Globus pallidus (tissue), 1 donor: ENCODE results near the gene TMEM165.
A peak's percentile ranks its signal among the peaks of the same experiment; 100 is the strongest.

Source experiments
- DNase-seq: peaks from one replicate; pipeline ENCODE4 v3.0.0-alpha.2; 2015; ENCODE audit warnings: low spot score

The TMEM165 gene

DNA sequence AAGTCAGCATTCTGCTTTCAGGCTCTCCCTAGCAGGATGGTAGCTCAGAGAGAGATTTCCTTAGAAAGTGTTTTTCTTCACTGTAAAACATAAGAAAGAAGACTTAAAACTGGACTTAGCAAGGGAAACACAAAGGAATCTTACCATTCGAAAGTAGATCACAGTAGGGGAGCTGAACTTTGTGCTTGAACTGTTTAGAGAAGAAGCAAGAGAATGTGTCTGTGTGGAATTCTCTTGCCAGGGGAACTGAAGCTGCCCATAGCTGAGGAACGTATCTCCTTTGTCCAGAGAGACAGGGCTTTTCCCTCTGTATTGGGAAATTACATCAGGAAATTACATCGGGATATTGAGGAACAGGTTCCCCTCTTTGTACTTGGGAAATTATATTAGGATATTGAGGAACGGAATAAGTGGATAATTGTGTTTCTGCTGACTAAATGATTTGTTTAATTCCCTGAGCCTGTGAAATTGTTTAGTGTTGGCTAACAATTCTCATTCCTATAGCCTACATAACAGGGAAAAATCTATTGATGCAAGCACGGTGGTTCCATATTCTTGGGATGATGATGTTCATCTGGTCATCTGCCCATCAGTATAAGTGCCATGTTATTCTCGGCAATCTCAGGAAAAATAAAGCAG lies 28.6 kb upstream of the TMEM165 start:
- no peak for DNase-seq

DNA sequence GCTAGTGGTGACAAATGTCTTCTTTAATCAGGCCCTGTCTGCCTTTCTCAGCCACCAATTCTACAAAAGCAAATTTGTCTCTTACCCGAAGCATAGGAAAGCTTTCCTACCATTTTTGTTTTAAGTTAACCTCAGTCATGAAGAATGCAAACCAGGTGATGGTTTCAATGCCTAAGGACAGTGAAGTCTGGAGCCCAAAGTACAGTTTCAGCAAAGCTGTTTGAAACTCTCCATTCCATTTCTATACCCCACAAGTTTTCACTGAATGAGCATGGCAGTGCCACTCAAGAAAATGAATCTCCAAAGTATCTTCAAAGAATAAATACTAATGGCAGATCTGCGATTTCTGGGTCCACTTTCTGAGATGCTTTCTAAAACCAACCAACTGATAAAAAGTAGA lies 25.8 kb upstream of the TMEM165 start:
- no peak for DNase-seq

DNA sequence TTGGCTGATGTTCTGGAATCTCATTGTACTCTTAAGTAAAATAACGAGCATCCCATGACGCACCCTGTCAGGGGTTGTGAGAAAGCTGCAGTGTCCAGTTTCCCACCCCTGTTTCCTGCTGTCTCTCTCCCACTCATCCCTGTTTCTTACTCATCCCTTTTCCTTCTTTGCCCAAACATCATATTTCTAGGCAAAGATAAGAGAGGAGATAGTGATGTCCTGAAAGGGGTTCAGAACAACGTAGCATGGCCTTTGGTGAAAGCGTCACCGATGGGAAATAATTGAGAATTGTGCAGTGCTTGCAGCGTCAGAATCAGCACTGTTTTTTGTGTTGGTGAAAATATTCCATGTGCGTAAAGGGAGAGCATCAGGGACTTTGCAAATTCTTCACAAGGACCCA lies 23.5 kb upstream of the TMEM165 start:
- peak; percentile 57 for DNase-seq

DNA sequence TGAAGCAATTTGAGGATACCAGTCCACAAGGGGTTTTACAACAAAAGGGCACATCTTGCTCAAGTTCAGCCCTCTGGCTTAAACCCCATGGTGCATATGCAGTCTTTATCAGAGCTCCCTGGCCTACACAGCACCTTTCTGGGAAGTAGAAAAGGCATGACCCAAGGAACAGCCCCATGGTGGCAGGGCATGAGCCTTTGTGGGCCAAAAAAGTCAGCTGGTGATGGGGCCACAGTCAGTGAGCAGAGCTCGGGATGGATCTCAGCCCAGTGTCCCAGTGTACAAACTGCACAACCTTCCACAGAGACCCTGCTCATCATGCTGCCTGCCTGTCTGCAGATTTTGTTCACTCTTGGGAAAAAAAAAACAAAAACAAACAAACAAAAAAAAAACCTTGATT lies 22.3 kb upstream of the TMEM165 start:
- DNase-seq: peak; percentile 55

DNA sequence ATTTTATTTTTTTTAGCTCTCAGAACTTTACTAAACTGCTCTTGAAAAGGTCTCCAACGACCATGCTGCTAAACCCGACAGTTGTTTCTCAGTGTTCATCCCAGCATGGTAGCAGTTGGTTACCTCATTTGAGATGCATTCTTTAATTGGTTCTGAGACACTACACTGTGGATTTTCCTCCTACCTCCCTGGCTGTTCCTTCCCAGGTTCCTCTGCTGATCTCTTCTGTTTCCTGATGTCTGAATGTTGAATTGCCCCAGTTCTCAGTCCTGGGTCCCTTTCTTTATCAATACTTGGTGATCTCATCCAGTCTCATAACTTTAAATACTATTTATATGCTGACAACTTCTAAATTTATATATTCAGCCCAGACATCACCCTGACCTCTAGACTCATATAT lies 19.1 kb upstream of the TMEM165 start:
- DNase-seq: no peak

DNA sequence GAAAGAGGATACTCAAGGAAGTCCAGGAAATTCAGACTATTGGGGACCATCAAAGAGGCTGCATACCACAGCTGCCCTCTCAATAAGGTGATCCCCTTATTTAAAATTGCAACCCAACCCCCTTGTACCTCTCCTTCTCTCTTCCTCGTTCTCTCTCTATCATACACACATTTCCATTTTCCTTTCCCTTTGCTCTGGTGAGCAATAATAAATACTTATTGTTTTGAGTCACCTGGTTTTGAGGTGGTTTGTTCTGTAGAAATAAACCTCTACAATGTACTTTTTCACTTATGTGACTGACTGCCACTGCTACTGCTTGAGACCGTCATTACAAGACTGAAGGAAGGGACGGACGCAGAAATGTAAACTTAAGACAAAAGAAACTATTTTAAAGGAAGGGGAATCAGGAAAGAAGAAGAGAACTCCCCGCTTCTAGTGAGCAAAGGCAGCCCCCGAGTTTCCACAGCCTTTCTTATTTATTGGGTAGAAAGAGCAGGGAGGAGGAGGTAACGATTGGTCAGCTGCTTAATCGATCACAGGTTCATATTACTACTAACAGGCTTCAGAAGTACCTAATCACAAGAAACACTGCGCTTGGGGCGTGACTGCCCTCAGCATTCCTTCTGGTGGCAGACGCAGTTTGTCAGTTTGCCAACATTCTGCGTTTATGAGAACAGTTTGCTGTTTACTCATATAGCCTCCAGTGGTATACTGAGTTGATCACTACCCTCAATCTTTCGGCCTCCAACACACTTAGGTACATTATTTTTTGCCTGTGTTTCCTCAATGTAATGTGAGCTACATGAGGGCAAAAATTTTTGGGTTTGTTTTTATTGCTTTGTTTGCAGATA lies 16.9 kb upstream of the TMEM165 start:
- no peak for DNase-seq

DNA sequence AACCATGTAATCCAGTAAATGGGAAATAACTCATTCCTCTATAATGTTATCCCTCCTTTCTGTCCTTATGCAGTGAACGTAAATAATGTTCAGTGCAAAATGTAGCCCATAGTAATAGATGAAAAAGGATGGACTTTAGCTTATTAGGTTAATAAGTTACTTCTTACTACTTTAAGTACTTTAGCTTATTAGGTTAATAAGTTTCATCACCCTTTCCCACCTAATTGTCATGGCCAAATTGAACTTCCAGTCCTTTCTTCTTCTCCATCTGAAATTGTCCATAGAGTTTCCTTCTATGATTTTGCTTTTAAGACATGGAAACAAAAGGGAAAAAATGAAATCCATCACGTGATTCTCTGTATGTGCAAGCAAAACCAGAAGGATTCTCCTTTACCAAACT lies 15.2 kb upstream of the TMEM165 start:
- no peak for DNase-seq

DNA sequence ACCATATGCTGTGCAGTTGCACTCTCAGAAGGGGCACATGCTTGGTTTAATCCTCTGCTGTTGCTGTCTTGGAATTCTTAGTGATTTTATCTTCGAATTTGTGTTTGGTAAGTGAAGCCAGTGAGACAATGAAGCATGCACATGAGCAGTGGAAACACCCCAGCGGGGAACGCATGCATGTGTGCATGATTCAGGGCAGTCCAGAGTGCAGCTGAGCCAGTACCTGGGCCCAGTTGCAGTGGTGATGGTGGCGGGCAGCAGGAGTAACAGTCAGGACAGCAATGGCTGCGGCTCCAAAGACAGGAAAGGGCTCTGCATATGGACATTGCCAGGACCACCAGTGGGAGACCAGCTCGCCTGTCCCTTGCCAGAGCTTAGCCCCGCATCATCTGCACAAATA lies 14.3 kb upstream of the TMEM165 start:
- DNase-seq: no peak

DNA sequence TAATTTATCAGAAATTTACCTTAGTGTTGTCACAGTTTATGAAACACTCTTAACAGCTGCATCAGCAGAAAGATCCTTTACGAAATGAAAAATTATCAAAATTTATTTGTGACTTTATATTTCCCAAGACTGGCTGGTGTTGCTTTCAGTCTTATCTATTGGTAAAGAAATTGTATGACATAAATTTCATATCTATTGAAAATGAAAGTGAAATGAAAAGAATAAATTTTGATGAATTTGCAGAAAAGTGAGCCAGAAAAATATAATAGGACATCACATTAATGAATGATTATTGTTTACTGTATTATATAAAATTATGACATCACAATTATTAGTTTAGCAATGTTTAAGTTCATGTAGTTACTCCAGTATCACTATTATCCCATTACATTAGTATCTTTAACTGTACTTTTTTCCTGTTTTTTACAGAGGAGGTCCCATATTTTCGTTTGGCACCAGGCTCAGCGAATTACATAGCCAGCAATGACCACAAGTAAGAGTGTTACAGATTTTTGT lies 13.2 kb upstream of the TMEM165 start:
- DNase-seq: no peak

DNA sequence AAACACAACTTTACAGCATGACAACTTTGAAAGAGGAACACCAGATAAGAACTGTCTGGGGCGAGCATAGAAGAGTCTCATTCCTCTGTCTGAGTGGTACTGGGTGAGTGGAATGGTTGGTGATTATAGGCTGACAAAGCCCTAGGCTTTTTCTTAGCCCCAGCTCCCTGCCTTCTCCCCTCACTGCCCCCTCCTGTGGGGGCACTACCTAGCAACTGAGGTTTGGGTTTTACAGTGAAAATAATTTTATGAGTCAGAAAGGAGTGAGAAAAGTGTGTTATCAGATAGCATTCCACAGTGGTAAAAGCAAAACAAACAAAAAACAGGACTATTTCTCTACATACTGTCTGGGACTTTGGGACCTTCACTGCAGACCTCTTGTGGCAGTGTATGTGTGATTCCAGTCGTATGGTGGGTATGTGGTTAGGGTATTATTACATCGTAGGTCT lies 10.5 kb upstream of the TMEM165 start:
- DNase-seq: no peak

DNA sequence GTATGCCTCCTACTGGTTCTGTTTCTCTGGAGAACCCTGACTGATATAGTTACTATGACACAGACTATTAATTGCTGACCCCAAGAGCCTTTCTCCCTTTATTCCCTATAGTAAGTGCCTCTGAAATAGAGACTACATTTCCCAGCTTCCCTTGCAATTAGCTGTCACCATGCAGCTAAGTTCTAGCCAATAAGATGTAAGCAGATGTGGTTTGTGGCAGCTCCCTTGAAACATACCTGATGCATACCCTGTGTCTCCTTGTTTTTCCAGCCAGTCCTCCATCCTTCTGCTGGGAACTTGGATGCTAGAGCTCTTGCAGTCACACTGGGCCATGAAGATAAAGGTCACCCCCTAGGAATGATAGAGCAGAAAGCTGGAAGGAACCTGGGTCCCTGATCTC lies 9.7 kb upstream of the TMEM165 start:
- peak; percentile 58 for DNase-seq

DNA sequence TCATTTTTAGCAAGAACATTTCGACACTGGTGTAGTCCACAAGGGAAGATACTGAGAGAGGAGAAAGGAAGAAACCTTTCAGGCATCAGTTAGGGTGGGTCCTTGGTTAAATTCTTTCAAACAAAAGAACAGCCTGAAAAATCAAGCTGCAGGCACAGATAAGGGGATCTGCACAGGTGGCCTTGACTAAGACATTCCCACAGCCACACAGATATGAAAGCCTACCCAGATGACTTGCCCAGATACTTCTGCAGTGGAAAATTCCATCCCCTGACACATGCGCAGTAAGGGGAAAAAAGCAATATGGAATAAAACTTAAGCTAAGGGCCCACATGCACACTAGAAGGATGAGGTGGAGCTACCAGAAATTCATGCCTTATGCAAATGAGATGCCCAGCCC lies 8.9 kb upstream of the TMEM165 start:
- DNase-seq: no peak

DNA sequence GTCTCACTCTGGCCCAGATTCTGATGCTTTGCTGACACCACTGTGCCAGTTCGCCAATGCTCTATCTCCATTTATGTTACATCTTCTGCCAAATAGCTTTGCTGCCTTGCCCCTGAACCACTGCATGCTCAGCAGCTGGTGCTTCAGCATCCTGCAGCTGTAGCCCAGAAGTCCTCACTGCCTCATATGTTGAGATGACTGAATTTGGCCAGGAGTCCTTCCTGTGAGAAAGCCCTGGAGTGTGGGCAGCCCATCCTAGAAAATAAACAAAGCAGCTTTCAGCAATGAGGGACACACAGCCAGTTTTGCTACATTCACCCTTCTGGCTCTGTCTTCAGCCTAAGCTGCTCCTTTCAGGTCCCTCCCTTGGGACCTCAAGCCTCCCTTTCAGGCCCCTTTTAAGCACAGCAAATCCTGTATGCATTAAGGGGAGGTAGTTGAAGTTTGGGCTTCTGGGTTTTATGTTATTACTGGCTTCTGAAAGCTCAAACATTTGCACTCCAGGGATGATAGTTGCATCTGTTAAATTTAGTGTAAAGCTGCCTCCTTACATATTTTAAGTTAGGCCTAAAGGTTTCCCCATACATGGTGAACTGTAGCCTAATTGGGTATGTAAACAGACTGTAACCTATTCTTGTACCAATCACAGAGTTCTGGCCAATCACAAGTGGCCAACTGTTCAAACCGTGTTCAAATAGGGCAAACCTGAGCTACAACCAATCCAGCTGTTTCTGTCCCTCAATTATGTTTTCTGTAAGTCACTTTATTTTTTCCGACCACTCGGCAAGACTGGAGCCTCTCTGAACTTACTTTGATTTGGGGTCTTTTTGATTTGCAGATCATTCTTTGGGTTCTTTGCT lies 2.1 kb upstream of the TMEM165 start:
- peak; percentile 86 for DNase-seq

DNA sequence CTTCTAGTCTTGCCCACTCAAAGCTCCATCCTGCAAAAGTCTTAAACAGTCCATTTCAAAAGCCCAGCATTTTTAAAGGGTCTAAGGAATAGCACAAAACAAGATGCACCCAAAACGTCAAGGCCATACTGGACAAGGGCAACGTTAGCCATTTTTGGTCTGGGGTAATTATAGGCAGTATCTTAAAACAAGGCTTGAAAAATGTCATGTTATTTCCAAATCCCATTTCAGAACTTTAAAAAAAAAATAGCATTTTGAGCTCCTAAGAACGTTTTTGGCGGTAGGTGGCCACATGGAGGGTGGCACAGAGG lies 584 bp upstream of the TMEM165 start:
- no peak for DNase-seq

DNA sequence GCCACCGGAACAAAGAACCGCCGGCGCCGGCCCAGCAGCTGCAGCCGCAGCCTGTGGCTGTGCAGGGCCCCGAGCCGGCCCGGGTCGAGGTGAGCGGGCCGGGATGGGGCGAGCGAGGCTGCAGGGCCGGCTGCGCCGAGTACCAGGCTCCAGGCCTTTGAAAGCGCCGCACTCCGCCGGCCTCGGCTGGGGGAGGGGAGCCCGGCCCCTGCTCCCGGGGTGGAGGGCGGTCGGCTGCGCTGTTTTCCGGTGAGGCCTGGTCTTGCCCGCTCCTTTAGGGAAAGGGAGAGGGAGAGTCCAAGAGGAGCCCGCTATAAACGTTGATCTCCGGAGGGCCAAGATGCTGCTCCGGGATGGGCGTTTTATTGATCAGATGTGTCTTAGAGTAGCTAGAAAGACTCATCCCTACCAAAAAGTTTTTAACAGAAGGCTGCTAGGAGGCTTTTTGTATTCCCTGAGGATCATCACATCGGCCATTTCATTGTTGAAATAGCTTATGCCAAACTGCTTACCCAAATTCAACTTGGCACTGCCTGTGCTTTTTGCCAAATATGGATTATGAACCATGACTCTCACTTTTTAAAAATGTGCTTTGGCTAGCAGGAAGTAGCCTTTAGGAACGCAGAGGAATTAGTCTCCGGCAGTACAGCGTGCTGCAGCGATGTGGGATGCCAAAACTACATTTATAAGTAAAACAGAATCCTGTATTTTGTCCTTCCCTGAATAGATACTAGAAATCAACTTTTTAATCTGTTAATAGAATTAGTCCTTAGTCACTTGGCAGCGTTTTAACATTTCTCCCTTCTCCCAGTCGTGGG lies 760 bp downstream of the TMEM165 start:
- DNase-seq: peak; percentile 40

DNA sequence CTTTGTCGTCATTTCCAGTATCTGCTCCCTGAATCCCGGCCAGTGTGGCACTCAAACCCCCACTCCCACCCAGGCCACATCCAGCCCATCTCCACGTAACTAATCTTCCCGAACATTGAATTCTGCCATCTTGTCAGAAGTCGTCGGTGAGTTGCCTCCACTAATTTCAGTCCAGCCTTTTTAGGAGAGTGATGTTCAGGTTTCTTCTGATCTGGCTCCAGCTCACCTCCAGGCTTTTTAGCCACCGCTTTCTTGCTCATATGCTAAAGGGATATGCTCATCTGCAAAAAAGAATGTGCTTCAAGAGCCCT lies 1.3 kb downstream of the TMEM165 start:
- peak; percentile 37 for DNase-seq

DNA sequence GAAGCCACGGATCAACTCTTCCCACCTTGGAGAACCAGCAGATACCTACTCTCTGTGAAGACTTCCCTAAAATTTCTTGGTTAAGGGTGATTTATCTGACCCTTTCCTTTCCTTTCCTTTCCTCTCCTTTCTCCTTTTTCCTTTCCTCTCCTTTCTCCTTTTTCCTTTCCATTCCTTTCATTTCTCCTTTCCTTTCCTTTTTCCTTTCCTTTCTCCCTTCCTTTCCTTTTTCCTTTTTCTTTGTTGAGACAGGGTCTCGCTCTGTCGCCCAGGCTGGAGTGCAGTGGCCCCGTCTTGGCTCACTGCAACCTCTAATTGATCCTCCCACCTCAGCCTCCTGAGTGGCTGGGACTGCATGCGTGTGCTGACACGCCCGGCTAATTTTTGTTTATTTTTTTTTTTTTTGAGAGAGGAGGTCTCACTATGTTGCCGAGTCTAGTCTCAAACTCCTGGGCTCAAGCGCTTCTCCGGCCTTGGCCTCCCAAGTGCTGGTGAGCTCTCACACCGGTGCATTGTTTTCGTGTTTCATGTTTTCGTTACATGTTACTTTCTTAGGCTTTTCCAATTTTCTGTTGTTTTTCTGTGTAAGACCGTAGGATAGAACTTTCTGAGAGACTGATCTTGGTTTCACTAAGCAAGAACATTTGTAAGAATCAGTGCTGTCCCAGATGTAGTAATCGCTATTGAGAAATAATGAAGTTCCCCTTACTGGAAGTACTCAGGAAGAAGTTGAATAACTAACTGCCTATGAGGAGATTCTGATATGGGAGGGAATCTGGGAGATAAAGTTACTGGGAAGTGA lies 2.0 kb downstream of the TMEM165 start:
- DNase-seq: peak; percentile 62

DNA sequence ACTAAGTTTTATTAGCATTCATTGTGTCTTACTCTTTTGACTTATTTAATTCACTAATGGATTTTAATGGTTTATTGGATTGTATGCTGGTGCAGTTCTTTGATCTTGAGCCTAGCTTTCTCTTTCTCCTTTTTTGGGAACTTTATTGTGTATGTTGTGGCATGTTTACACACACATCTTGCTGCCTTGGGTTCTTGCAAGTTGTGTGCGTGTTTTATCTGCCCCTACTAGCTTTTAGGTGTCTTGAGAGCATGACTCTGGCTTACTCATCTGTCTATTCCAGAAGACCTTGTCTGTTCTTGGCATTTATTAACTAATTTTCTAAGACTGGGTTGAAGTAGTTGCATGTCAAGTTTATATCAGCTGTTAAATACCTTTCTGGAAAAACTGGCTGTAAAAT lies 2.7 kb downstream of the TMEM165 start:
- DNase-seq: peak; percentile 34

DNA sequence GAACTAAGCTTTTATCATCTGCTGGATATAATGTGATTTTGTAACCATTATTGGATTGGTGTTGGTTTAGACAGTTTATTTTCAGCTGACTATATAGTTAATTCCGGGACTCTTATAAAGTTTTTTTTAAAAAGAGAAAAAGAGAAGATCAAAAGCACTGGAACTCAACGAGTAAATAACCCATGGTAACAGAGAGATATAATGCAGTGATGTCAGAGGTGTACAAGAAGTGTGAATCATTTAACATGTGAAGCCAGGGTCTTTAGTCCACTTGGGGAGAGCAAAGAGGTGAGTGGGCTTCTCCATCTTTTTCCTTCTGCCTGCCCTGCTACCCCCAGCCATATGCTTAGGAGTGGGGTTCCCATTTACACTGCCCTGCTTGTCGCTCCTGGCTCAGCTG lies 3.2 kb downstream of the TMEM165 start:
- peak; percentile 45 for DNase-seq

DNA sequence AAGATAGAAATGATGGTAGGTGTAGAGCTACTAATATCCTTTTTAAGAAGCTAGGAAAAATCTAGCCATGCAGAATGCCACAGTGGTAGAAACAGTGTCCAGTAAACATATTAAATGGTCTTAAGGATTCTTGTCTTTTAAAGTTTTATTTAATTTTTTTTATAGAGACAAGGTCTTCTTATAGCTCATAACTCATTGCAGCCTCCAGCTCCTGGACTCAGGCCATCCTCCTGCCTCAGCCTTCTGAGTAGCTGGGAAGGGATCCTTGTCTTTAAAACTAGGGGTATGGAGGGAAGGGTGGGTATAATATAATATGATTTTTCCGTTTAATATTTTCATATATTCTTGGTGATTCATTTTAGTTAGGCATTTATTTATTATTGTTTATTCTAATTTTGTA lies 3.8 kb downstream of the TMEM165 start:
- peak; percentile 43 for DNase-seq

DNA sequence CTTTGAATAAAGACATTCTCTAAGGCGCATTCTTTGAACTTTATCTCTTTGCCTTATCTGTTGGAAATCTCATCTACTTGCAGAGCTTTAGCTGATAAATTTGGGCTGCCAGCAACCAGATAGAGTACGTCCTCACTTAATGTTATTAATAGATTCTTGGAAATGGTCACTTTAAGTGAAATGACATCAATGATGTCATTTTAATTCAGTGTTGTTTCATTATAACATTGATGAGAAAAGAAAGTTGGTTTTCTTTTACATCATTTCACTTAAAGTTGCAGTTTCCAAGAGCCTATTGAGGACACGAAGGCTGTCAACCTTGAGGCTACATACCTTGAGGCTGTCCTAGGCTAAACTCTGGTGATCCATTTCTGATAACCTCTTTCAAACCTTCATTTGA lies 9.3 kb downstream of the TMEM165 start:
- DNase-seq: no peak
